ENCODE results near the gene CEP162. TPM values are rescaled to one million over a fixed set of nuclear protein-coding genes. Genes with fewer than 3 reads are reported as not detected.

Gene CEP162, protein sequence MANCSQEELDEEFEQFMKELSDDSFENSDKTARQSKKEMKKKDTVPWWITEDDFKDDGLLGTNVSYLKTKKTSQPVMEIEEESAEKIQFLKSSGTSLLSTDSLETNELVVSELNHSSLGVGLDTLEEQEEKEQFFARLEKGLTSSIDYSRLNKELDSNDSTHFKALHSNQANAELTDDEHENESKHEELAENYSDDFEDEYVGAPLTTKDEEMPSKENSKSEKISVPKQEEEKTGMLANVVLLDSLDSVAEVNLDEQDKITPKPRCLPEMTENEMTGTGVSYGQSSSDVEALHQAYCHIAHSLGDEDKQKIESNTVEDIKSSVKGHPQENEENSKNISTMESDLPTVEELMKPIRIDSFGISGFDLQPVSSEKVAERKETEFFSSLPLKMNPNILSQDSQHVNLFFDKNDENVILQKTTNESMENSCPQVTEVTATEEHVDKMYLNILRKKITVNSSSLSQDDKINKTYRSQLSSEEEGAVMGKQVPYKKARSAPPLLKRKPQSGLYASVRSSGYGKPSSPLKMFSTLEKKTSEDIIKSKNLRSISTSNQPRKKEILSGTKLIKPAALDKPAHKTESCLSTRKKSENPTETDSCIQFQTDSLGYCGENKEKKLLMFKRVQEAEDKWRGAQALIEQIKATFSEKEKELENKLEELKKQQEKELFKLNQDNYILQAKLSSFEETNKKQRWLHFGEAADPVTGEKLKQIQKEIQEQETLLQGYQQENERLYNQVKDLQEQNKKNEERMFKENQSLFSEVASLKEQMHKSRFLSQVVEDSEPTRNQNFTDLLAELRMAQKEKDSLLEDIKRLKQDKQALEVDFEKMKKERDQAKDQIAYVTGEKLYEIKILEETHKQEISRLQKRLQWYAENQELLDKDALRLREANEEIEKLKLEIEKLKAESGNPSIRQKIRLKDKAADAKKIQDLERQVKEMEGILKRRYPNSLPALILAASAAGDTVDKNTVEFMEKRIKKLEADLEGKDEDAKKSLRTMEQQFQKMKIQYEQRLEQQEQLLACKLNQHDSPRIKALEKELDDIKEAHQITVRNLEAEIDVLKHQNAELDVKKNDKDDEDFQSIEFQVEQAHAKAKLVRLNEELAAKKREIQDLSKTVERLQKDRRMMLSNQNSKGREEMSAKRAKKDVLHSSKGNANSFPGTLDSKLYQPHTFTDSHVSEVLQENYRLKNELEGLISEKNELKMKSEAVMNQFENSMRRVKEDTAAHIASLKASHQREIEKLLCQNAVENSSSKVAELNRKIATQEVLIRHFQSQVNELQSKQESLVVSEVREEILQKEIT (N-terminal part only)
- 1 to 10 TPM; 1.9 to 4.4 (median 3.2) TPM for total RNA-seq

- no peaks in the 10 kb centered on the region for H3K36me3 ChIP-seq
- peak within 1 kb of the TSS; percentile 81 to 95 (median 92) for H3K27ac ChIP-seq
- no peaks in the 10 kb centered on the region for H3K9me3 ChIP-seq
- no peaks in the 10 kb centered on the region for H3K27me3 ChIP-seq
- intact Hi-C loops (cut with DNase I; ENCODE audit: low total_unique reads) (loop anchor here (1.0 to 10.0 kb wide), 2 partner anchors 368 to 1163 kb away; partner anchors contain the start of genes CYB5R4, DOP1A and UBE3D), in situ Hi-C loops (cut with MboI; ENCODE audit: low sequenced_read_pairs in 4 of 4) (no loop called here)
- peak; percentile 81 to 85 for DNase-seq
- H3K4me1 ChIP-seq, result peaks cover 0 to 12% of the 10 kb centered on the region in 2 donors
- TF ChIP-seq, protein P1, sequence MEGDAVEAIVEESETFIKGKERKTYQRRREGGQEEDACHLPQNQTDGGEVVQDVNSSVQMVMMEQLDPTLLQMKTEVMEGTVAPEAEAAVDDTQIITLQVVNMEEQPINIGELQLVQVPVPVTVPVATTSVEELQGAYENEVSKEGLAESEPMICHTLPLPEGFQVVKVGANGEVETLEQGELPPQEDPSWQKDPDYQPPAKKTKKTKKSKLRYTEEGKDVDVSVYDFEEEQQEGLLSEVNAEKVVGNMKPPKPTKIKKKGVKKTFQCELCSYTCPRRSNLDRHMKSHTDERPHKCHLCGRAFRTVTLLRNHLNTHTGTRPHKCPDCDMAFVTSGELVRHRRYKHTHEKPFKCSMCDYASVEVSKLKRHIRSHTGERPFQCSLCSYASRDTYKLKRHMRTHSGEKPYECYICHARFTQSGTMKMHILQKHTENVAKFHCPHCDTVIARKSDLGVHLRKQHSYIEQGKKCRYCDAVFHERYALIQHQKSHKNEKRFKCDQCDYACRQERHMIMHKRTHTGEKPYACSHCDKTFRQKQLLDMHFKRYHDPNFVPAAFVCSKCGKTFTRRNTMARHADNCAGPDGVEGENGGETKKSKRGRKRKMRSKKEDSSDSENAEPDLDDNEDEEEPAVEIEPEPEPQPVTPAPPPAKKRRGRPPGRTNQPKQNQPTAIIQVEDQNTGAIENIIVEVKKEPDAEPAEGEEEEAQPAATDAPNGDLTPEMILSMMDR (IDR thresholded peaks at IDR 0.05 in 4 of 5, conservative IDR thresholded peaks at IDR 0.05 in 1 of 5), result peak; percentile 41 to 74 (median 58)
- no peak for TF ChIP-seq POLR2A (IDR thresholded peaks at IDR 0.05)
- peak within 1 kb of the TSS; percentile 84 to 94 (median 90) for H3K4me3 ChIP-seq
- ATAC-seq, result peak; percentile 97 to 99
Measured at GRCh38 chr6:84227434-84228197, at the start of gene CEP162. TSS of gene CEP162 (minus strand) at chr6:84227643. CDS start at chr6:84226393, 1,250 bp downstream.

DNA sequence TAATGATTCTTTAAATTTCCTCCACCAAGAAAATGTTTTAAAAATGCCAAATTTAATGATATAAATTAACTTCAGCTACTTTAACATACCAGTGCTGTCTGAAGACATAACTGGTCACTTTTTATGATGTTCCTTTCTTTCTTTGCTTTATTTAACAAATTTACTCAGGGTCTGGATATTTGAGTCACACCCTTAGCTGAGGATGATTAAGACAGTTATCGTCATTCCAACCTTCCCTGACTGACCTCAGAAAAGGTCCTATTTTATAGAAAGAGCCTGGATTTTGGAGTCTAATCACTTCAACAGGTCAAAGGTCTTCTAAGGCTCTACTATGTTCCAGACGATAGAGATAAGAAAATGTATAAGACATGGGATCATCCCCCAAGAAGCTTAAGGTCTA, 47.4 kb upstream of the CEP162 start:
- Histone ChIP-seq H3K4me1 (no peaks in the 10 kb centered on the region), H3K27me3 (no peaks in the 10 kb centered on the region), H3K27ac (no peak overlapping the region), H3K4me3 (no peak overlapping the region), H3K36me3 (no peaks in the 10 kb centered on the region), H3K9me3 (no peaks in the 10 kb centered on the region)
- in situ Hi-C loops (cut with MboI; ENCODE audit: low sequenced_read_pairs in 4 of 4) (no loop called here), intact Hi-C loops (cut with DNase I; ENCODE audit: low total_unique reads) (no loop called here)
- DNase-seq (no peak), ATAC-seq (no peak)
- no peak for TF ChIP-seq POLR2A (IDR thresholded peaks at IDR 0.05)

- Histone ChIP-seq H3K27me3 (no peaks in the 10 kb centered on the region), H3K4me3 (no peak overlapping the region), H3K4me1 (no peaks in the 10 kb centered on the region), H3K27ac (no peak overlapping the region), H3K9me3 (no peaks in the 10 kb centered on the region), H3K36me3 (no peaks in the 10 kb centered on the region)
- TF ChIP-seq, protein P1 (IDR thresholded peaks at IDR 0.05 in 4 of 5, conservative IDR thresholded peaks at IDR 0.05 in 1 of 5), result no peak
- TF ChIP-seq POLR2A (IDR thresholded peaks at IDR 0.05), result no peak
- ATAC-seq (no peak), DNase-seq (no peak)
- intact Hi-C loops (cut with DNase I; ENCODE audit: low total_unique reads) (no loop called here), in situ Hi-C loops (cut with MboI; ENCODE audit: low sequenced_read_pairs in 4 of 4) (no loop called here)
Measured at GRCh38 chr6:84273048-84273809, 45.8 kb upstream of the CEP162 start.

DNA sequence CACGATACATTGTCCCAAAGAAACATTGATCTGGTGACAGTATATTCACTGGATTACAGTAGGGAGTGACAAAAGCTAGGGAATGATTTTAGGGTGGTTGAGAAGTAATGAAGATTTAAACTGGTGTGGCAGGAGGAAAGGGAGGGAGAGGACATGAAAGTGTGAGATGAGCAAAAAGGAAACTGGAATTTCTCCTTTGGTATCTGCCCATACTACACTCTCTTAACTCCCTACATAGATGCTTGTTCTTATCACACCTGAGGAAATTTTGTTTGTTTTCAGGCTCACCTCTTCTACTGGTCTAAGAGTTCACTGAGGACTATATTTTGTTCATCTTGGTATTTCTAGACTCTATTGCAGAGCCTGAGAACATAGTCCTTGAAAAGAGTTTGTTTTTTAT, 44.9 kb upstream of the CEP162 start:
- intact Hi-C loops (cut with DNase I; ENCODE audit: low total_unique reads), result no loop called here
- ATAC-seq (no peak), DNase-seq (no peak)
- Histone ChIP-seq H3K9me3 (no peaks in the 10 kb centered on the region), H3K27ac (no peak overlapping the region), H3K4me3 (no peak overlapping the region), H3K4me1 (no peaks in the 10 kb centered on the region), H3K27me3 (no peaks in the 10 kb centered on the region), H3K36me3 (no peaks in the 10 kb centered on the region)
- TF ChIP-seq, protein P1 (IDR thresholded peaks at IDR 0.05 in 4 of 5, conservative IDR thresholded peaks at IDR 0.05 in 1 of 5), result no peak
- no peak for TF ChIP-seq POLR2A (IDR thresholded peaks at IDR 0.05)
- in situ Hi-C loops (cut with MboI; ENCODE audit: low sequenced_read_pairs in 4 of 4), result no loop called here

Data from gastrocnemius medialis (tissue), 4 donors.